Upper lobe of left lung (tissue), 4 donors: ENCODE results near the gene BPHL.

ENCODE experiments used
- EP300 ChIP-seq, 4 donors: sonication (generic); formaldehyde crosslinking; IDR thresholded peaks; one replicate each; pipeline ENCODE4 v1.5.1; 2017; ENCODE audit warnings: antibody characterized with exemption in 4 of 4, control low read depth in 2 of 4
- POLR2A ChIP-seq, 4 donors: fragments of 450-650 bp; IDR thresholded peaks; one replicate each; pipeline ENCODE4 v1.5.1; 2016 to 2017; ENCODE audit warnings: antibody characterized with exemption in 4 of 4, mild to moderate bottlenecking in 2 of 4
- POLR2AphosphoS5 ChIP-seq, 2 donors: sonication (generic); formaldehyde crosslinking; IDR thresholded peaks; one replicate each; pipeline ENCODE4 v1.5.1; 2017; ENCODE audit warnings: antibody characterized with exemption in 2 of 2
- TF ChIP-seq, protein P1 (sequence below), 6 experiments: fragments of 450-650 bp in 4 of 6; fragments of 200-600 bp in 2 of 6; sonication (generic) in 2 of 6; IDR thresholded peaks; one replicate each; pipeline ENCODE4 v1.5.1; 2016 to 2019; ENCODE audit warnings: antibody characterized with exemption in 6 of 6

DNA sequence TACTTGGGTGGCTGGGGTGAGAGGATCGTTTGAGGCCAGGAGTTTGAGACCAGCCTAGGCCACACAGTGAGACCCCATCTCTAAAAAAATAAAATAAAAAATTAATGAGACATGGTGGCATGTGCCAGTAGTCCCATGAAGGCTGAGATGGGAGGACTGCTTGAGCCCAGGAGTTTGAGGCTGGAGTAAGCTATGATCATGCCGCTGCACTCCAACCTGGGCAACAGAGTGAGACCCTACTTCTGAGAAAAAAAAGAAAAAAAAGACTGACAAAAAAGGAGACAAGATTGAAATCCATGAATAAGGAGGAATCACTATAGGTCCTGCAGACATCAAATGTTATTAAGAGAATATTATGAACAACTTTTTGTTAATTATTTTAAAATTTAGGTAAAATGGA, 23.7 kb upstream of the BPHL start:
- TF ChIP-seq, protein P1, sequence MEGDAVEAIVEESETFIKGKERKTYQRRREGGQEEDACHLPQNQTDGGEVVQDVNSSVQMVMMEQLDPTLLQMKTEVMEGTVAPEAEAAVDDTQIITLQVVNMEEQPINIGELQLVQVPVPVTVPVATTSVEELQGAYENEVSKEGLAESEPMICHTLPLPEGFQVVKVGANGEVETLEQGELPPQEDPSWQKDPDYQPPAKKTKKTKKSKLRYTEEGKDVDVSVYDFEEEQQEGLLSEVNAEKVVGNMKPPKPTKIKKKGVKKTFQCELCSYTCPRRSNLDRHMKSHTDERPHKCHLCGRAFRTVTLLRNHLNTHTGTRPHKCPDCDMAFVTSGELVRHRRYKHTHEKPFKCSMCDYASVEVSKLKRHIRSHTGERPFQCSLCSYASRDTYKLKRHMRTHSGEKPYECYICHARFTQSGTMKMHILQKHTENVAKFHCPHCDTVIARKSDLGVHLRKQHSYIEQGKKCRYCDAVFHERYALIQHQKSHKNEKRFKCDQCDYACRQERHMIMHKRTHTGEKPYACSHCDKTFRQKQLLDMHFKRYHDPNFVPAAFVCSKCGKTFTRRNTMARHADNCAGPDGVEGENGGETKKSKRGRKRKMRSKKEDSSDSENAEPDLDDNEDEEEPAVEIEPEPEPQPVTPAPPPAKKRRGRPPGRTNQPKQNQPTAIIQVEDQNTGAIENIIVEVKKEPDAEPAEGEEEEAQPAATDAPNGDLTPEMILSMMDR (IDR thresholded peaks at IDR 0.05) = no peak
- TF ChIP-seq EP300 (IDR thresholded peaks at IDR 0.05) (no peak), POLR2AphosphoS5 (IDR thresholded peaks at IDR 0.05) (no peak), POLR2A (IDR thresholded peaks at IDR 0.05) (no peak)
